Pancreas (tissue), 10 donors: ENCODE measurements around the gene ST7. TPM values are rescaled to one million over a fixed set of nuclear protein-coding genes. Genes with fewer than 3 reads are reported as not detected.

ENCODE experiments used
- ATAC-seq, 4 donors: fragments of 200-7000 bp; cut with Tn5 transposase; one replicate each; pipeline versions ENCODE4 v1.8.0 to v1.9.1; 2020; ENCODE audit warnings: mild to moderate bottlenecking in 4 of 4, moderate library complexity in 4 of 4
- DNase-seq, 6 donors: peaks; one replicate each; pipeline ENCODE4 v3.0.0-alpha.2; 2020
- FAIRE-seq: peaks from 2 replicates; lab custom pipeline; 2012; peaks lifted over from hg19 to GRCh38; lab: Jason Lieb, UNC
- H3K27ac ChIP-seq, 4 donors: fragments of 200-600 bp; sonication (generic); 1 replicate in 3 of 4; 2 replicates in 1 of 4; pipeline versions ENCODE4 v1.5.0 to v1.8.0; 2020
- H3K27me3 ChIP-seq, 4 donors: fragments of 200-600 bp; one replicate each; pipeline ENCODE4 v1.8.0; 2021
- H3K36me3 ChIP-seq, 3 donors: fragments of 200-600 bp; sonication (generic) in 1 of 3; one replicate each; pipeline versions ENCODE4 v1.5.0 to v1.8.0; 2020 to 2021
- H3K4me1 ChIP-seq, 3 donors: fragments of 200-600 bp; one replicate each; pipeline ENCODE4 v1.8.0; 2021
- H3K4me3 ChIP-seq, 4 donors: fragments of 200-600 bp; sonication (generic) in 2 of 4; one replicate each; pipeline versions ENCODE4 v1.5.0 to v1.8.0; 2020 to 2021
- H3K9me3 ChIP-seq, 4 donors: fragments of 200-600 bp; one replicate each; pipeline ENCODE4 v1.8.0; 2021
- CTCF ChIP-seq, 4 donors: fragments of 200-600 bp; sonication (generic) in 3 of 4; IDR thresholded peaks; one replicate each; pipeline versions ENCODE4 v1.5.0 to v1.8.0; 2021; ENCODE audit warnings: antibody characterized with exemption in 4 of 4
- WGBS, 2 donors: extraction: QIAGEN DNeasy Blood & Tissue Kit; methylation state at CpG; one replicate each; pipeline ENCODE4 v1.1.7; 2013; 5-methylcytosine and 5-hydroxymethylcytosine counted together
- intact Hi-C, 3 donors: fragments of 100-400 bp; cut with DNase I; formaldehyde crosslinking; loops; one replicate each; pipeline versions ENCODE4 v1.11.1 to v1.14.2; 2022
- polyA plus RNA-seq, 2 donors: library from polyadenylated mRNA; stranded (reverse); fragments of 200-250 nt; gene quantifications; one replicate each; pipeline ENCODE4 v1.2.3, GENCODE V29; 2013
- total RNA-seq, 6 donors: library from RNA; stranded (reverse); fragmentation: NEBNext Ultra II Directional in 4 of 6; extraction: Animal tissue kit (Norgen Biotek cat#: 25700) in 4 of 6; gene quantifications; one replicate each; pipeline versions ENCODE4 v1.2.1 to v1.2.4, GENCODE V29; 2021 to 2023
- donor health status: healthy with polysubstance abuse.
- donor health status: DM: no; HTN: no; CAD: no; lungs with moderate emphysema.
- donor health status: DM: no; HTN: no; CAD: no.
- donor health status: control.
- donor health status: control.
- donor health status: Bipolar disorder and iron deficiency.
- donor health status: DM: yes; HTN: yes; CAD: no.
- donor health status: DM: no; HTN: no; CAD: no.
- donor health status: DM: no; HTN: no; CAD: no.
- donor health status: DM: yes; HTN: yes; CAD: no.

ST7 gene
- total and polyA plus RNA-seq, 8 donors: 8.2 to 20.2 (median 17.1) TPM

- 92 to 95% methylated on average over 2 of the region's 2 CpGs for WGBS, 2 donors
- DNase-seq: no peak
These were observed 219.0 kb downstream of the ST7 start for GRCh38 chr7:117172283-117172682.

GRCh38 chr7:117173035-117173770 is 219.9 kb downstream of the ST7 start:
- no peak for FAIRE-seq
- WGBS, 2 donors: 76 to 78% methylated on average over 6 of the region's 6 CpGs

More at GRCh38 chr7:117172283-117172682, 219.0 kb downstream of the ST7 start:
- Histone ChIP-seq H3K27ac (no peak overlapping the region), H3K36me3 (no peaks in the 10 kb centered on the region), H3K27me3 (no peaks in the 10 kb centered on the region), H3K9me3 (no peaks in the 10 kb centered on the region), H3K4me1 (peaks cover 0 to 8% (median 0%) of the 10 kb centered on the region in 3 donors), H3K4me3 (no peak overlapping the region)
- ATAC-seq: no peak
- no peak for TF ChIP-seq CTCF (IDR thresholded peaks at IDR 0.05)
- no peak for FAIRE-seq
- intact Hi-C loops: no loop called here

GRCh38 chr7:117176206-117176605 is 222.9 kb downstream of the ST7 start:
- Histone ChIP-seq H3K27ac (no peak overlapping the region), H3K36me3 (no peaks in the 10 kb centered on the region), H3K4me1 (no peaks in the 10 kb centered on the region), H3K4me3 (no peak overlapping the region), H3K9me3 (no peaks in the 10 kb centered on the region), H3K27me3 (no peaks in the 10 kb centered on the region)
- intact Hi-C loops: no loop called here
- TF ChIP-seq CTCF (IDR thresholded peaks at IDR 0.05): no peak
- ATAC-seq: peak in 1 of 4 donors; percentile 20
- no peak for DNase-seq
- FAIRE-seq: no peak
- WGBS, 2 donors: 75 to 79% methylated on average over 2 of the region's 2 CpGs

More at GRCh38 chr7:117173035-117173770, 219.9 kb downstream of the ST7 start:
- Histone ChIP-seq H3K9me3 (no peaks in the 10 kb centered on the region), H3K27ac (no peak overlapping the region), H3K4me3 (no peak overlapping the region), H3K36me3 (no peaks in the 10 kb centered on the region), H3K4me1 (peaks cover 0 to 8% (median 0%) of the 10 kb centered on the region in 3 donors), H3K27me3 (no peaks in the 10 kb centered on the region)
- ATAC-seq (peak in 1 of 4 donors; percentile 35), DNase-seq (no peak)
- no peak for TF ChIP-seq CTCF (IDR thresholded peaks at IDR 0.05)
- intact Hi-C loops: no loop called here

GRCh38 chr7:117178600-117178999 is 225.3 kb downstream of the ST7 start:
- intact Hi-C loops: no loop called here

More at GRCh38 chr7:117178600-117178999, 225.3 kb downstream of the ST7 start:
- H3K4me1 ChIP-seq: no peaks in the 10 kb centered on the region
- no peak overlapping the region for H3K4me3 ChIP-seq
- 81 to 90% methylated on average over 2 of the region's 2 CpGs for WGBS, 2 donors
- FAIRE-seq: no peak
- no peak overlapping the region for H3K27ac ChIP-seq
- no peaks in the 10 kb centered on the region for H3K9me3 ChIP-seq
- TF ChIP-seq CTCF (IDR thresholded peaks at IDR 0.05): no peak
- no peak for DNase-seq
- no peaks in the 10 kb centered on the region for H3K36me3 ChIP-seq
- ATAC-seq: no peak
- H3K27me3 ChIP-seq: no peaks in the 10 kb centered on the region
